GM23338 (cell line): Measurements from ENCODE around the gene HOXD9.

Experiments
- CREB1 ChIP-seq: fragments of 250-450 bp; sonication (Bioruptor Pico); IDR thresholded peaks from 2 replicates; pipeline ENCODE4 v1.5.0; 2020; ENCODE audit warnings: low read depth, mild to moderate bottlenecking, moderate library complexity
- EZH2 ChIP-seq: fragments of 200-600 bp; sonication (generic); IDR thresholded peaks from one replicate; pipeline ENCODE4 v1.8.0; 2017; ENCODE audit warnings: antibody characterized with exemption, mild to moderate bottlenecking, low read depth; ENCODE audit not compliant: unreplicated experiment
- EZH2phosphoT487 ChIP-seq: fragments of 200-600 bp; sonication (generic); IDR thresholded peaks from one replicate; pipeline ENCODE4 v1.8.1; 2018; ENCODE audit warnings: antibody characterized with exemption; ENCODE audit not compliant: unreplicated experiment
- JUNB ChIP-seq: IDR thresholded peaks from one replicate; pipeline ENCODE4 v1.6.1; 2016; ENCODE audit warnings: antibody characterized with exemption; ENCODE audit not compliant: unreplicated experiment
- NANOG ChIP-seq: IDR thresholded peaks from 2 replicates; pipeline ENCODE4 v1.6.1; 2016; ENCODE audit warnings: antibody characterized with exemption, borderline replicate concordance
- POLR2AphosphoS5 ChIP-seq: IDR thresholded peaks from 2 replicates; pipeline ENCODE4 v1.6.1; 2016; ENCODE audit warnings: antibody characterized with exemption, low read depth
- STAT1 ChIP-seq: IDR thresholded peaks from one replicate; pipeline ENCODE4 v1.6.1; 2016; ENCODE audit warnings: antibody characterized with exemption; ENCODE audit not compliant: unreplicated experiment
- ZNF114 ChIP-seq: fragments of 250-450 bp; sonication (Bioruptor Pico); IDR thresholded peaks from 2 replicates; pipeline ENCODE4 v1.5.0; 2020; ENCODE audit warnings: mild to moderate bottlenecking, moderate library complexity
- TF ChIP-seq, protein P1 (sequence below), 2 experiments: fragments of 200-600 bp in 1 of 2; sonication (generic) in 1 of 2; conservative IDR thresholded peaks; 2 replicates each; pipeline versions ENCODE4 v1.5.1 to v1.6.1; 2016 to 2017; ENCODE audit warnings: antibody characterized with exemption in 2 of 2, low read depth in 2 of 2, mild to moderate bottlenecking in 2 of 2, moderate library complexity in 1 of 2
- TF ChIP-seq, protein P2 (sequence below): IDR thresholded peaks from one replicate; pipeline ENCODE4 v1.6.1; 2018; ENCODE audit warnings: antibody characterized with exemption; ENCODE audit not compliant: unreplicated experiment
- TF ChIP-seq, protein P3 (sequence below): fragments of 250-450 bp; sonication (Bioruptor Pico); IDR thresholded peaks from 2 replicates; pipeline ENCODE4 v1.5.0; 2020; ENCODE audit warnings: mild to moderate bottlenecking, moderate library complexity

DNA sequence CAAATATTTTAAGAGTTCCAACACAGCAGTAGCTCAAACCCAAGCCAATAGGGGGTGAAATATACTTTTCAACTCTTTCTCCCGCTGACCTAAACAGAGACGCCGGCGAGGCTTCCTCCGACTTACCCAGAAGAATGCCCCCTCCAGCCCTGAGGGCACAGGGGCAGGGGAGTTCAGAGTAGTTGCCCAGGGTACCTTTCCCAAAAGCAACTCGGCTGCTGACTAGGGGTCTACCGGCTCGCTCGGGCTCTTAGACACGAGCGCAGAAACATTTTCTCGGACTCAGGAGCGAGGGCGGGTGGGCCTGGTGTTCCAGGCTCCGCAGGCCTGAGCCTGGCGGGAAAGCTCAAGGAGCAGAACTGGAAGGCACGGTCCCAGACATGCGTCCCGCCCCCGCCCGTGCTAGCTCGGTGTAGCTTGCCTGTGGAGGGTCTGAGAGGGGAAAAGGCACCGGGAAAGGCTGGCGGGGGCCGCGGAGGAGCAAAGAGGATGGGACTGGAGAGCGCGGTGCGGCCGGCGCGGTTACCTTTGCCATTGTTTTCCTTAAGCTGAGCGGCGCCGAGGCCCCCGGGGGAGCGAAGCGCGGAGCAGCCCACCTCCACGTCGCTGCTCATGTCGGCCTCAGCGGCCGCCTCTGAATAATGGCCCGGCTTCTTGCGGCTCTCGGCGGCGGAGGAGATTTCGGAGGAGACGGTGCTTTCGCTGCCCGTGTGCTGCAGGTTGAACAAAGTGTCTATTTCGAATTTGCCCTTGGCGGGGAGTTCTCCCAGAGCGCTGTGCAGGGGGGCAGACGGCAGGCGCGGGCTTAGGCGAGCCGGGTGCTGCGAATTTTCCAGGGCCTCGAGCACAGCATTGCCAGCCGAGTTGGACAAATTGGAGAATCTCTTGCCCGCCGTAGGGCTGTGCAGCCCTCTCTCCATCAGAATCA is 39.4 kb upstream of the HOXD9 start:
- TF ChIP-seq, protein P1, sequence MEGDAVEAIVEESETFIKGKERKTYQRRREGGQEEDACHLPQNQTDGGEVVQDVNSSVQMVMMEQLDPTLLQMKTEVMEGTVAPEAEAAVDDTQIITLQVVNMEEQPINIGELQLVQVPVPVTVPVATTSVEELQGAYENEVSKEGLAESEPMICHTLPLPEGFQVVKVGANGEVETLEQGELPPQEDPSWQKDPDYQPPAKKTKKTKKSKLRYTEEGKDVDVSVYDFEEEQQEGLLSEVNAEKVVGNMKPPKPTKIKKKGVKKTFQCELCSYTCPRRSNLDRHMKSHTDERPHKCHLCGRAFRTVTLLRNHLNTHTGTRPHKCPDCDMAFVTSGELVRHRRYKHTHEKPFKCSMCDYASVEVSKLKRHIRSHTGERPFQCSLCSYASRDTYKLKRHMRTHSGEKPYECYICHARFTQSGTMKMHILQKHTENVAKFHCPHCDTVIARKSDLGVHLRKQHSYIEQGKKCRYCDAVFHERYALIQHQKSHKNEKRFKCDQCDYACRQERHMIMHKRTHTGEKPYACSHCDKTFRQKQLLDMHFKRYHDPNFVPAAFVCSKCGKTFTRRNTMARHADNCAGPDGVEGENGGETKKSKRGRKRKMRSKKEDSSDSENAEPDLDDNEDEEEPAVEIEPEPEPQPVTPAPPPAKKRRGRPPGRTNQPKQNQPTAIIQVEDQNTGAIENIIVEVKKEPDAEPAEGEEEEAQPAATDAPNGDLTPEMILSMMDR (conservative IDR thresholded peaks at IDR 0.05; ENCODE audit: low read depth in 2 of 2), result no peak
- TF ChIP-seq EZH2 (peak; percentile 91), EZH2phosphoT487 (peak; percentile 94), ZNF114 (CRISPR knock-in tag) (no peak), POLR2AphosphoS5 (no peak), NANOG (no peak), CREB1 (CRISPR knock-in tag) (no peak), JUNB (no peak), STAT1 (no peak)
- TF ChIP-seq, protein P2, sequence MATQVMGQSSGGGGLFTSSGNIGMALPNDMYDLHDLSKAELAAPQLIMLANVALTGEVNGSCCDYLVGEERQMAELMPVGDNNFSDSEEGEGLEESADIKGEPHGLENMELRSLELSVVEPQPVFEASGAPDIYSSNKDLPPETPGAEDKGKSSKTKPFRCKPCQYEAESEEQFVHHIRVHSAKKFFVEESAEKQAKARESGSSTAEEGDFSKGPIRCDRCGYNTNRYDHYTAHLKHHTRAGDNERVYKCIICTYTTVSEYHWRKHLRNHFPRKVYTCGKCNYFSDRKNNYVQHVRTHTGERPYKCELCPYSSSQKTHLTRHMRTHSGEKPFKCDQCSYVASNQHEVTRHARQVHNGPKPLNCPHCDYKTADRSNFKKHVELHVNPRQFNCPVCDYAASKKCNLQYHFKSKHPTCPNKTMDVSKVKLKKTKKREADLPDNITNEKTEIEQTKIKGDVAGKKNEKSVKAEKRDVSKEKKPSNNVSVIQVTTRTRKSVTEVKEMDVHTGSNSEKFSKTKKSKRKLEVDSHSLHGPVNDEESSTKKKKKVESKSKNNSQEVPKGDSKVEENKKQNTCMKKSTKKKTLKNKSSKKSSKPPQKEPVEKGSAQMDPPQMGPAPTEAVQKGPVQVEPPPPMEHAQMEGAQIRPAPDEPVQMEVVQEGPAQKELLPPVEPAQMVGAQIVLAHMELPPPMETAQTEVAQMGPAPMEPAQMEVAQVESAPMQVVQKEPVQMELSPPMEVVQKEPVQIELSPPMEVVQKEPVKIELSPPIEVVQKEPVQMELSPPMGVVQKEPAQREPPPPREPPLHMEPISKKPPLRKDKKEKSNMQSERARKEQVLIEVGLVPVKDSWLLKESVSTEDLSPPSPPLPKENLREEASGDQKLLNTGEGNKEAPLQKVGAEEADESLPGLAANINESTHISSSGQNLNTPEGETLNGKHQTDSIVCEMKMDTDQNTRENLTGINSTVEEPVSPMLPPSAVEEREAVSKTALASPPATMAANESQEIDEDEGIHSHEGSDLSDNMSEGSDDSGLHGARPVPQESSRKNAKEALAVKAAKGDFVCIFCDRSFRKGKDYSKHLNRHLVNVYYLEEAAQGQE, result no peak
- TF ChIP-seq, protein P3, sequence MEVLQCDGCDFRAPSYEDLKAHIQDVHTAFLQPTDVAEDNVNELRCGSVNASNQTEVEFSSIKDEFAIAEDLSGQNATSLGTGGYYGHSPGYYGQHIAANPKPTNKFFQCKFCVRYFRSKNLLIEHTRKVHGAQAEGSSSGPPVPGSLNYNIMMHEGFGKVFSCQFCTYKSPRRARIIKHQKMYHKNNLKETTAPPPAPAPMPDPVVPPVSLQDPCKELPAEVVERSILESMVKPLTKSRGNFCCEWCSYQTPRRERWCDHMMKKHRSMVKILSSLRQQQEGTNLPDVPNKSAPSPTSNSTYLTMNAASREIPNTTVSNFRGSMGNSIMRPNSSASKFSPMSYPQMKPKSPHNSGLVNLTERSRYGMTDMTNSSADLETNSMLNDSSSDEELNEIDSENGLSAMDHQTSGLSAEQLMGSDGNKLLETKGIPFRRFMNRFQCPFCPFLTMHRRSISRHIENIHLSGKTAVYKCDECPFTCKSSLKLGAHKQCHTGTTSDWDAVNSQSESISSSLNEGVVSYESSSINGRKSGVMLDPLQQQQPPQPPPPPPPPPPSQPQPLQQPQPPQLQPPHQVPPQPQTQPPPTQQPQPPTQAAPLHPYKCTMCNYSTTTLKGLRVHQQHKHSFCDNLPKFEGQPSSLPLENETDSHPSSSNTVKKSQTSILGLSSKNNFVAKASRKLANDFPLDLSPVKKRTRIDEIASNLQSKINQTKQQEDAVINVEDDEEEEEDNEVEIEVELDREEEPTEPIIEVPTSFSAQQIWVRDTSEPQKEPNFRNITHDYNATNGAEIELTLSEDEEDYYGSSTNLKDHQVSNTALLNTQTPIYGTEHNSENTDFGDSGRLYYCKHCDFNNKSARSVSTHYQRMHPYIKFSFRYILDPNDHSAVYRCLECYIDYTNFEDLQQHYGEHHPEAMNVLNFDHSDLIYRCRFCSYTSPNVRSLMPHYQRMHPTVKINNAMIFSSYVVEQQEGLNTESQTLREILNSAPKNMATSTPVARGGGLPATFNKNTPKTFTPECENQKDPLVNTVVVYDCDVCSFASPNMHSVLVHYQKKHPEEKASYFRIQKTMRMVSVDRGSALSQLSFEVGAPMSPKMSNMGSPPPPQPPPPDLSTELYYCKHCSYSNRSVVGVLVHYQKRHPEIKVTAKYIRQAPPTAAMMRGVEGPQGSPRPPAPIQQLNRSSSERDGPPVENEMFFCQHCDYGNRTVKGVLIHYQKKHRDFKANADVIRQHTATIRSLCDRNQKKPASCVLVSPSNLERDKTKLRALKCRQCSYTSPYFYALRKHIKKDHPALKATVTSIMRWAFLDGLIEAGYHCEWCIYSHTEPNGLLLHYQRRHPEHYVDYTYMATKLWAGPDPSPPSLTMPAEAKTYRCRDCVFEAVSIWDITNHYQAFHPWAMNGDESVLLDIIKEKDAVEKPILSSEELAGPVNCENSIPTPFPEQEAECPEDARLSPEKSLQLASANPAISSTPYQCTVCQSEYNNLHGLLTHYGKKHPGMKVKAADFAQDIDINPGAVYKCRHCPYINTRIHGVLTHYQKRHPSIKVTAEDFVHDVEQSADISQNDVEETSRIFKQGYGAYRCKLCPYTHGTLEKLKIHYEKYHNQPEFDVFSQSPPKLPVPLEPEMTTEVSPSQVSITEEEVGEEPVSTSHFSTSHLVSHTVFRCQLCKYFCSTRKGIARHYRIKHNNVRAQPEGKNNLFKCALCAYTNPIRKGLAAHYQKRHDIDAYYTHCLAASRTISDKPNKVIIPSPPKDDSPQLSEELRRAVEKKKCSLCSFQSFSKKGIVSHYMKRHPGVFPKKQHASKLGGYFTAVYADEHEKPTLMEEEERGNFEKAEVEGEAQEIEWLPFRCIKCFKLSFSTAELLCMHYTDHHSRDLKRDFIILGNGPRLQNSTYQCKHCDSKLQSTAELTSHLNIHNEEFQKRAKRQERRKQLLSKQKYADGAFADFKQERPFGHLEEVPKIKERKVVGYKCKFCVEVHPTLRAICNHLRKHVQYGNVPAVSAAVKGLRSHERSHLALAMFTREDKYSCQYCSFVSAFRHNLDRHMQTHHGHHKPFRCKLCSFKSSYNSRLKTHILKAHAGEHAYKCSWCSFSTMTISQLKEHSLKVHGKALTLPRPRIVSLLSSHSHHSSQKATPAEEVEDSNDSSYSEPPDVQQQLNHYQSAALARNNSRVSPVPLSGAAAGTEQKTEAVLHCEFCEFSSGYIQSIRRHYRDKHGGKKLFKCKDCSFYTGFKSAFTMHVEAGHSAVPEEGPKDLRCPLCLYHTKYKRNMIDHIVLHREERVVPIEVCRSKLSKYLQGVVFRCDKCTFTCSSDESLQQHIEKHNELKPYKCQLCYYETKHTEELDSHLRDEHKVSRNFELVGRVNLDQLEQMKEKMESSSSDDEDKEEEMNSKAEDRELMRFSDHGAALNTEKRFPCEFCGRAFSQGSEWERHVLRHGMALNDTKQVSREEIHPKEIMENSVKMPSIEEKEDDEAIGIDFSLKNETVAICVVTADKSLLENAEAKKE (CRISPR knock-in tag), result no peak
